D341Med (cell line): Measurements from ENCODE around the gene SLC26A6.

Experiments used
- DNase-seq: peaks from one replicate; pipeline ENCODE4 v3.0.0; 2012; ENCODE audit warnings: low spot score

SLC26A6 gene, protein sequence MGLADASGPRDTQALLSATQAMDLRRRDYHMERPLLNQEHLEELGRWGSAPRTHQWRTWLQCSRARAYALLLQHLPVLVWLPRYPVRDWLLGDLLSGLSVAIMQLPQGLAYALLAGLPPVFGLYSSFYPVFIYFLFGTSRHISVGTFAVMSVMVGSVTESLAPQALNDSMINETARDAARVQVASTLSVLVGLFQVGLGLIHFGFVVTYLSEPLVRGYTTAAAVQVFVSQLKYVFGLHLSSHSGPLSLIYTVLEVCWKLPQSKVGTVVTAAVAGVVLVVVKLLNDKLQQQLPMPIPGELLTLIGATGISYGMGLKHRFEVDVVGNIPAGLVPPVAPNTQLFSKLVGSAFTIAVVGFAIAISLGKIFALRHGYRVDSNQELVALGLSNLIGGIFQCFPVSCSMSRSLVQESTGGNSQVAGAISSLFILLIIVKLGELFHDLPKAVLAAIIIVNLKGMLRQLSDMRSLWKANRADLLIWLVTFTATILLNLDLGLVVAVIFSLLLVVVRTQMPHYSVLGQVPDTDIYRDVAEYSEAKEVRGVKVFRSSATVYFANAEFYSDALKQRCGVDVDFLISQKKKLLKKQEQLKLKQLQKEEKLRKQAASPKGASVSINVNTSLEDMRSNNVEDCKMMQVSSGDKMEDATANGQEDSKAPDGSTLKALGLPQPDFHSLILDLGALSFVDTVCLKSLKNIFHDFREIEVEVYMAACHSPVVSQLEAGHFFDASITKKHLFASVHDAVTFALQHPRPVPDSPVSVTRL

DNA sequence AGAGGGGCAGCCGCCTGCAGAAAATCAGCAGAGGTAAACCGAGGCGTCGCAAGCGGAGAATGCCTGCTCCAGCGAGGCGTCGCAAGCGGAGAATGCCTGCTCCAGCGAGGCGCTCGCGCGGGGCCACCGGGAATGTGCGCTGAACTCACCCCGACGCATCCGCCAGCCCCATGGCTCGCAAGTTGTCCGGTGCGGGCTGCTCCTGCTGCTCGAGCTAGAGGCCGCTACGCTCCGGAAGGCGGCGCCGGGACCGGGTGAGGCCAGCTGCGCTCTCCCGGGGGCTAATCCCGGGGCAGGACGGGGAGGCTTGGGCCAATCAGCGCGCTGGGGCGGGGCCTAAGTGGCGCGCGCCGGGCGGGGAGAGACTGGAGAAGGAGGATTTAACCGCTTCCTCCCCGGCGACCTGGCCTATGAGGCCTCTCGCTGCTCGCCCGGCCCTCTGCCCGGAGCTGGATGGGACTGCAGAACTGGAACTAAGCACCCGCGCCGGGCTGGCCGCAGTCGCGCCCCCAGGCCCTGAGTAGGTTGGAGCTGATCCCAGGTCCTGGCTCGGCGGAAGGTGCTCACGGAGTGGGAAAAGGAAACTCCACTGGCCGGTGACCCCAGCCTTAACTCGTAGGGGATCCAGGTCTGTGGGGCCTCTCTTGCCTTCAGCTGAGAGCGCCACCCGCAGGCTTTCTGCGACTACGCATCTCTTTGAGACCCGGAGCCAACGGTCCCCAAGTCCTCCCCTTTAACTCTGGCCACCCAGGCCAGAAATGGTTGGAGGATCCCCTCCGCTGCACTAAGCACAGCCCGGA, at the start of gene SLC26A6:
TSS of gene SLC26A6 (minus strand) at position 240 of the 800 bp plus-strand sequence. CDS start at position 172, 68 bp downstream.
- peak; percentile 100 for DNase-seq

DNA sequence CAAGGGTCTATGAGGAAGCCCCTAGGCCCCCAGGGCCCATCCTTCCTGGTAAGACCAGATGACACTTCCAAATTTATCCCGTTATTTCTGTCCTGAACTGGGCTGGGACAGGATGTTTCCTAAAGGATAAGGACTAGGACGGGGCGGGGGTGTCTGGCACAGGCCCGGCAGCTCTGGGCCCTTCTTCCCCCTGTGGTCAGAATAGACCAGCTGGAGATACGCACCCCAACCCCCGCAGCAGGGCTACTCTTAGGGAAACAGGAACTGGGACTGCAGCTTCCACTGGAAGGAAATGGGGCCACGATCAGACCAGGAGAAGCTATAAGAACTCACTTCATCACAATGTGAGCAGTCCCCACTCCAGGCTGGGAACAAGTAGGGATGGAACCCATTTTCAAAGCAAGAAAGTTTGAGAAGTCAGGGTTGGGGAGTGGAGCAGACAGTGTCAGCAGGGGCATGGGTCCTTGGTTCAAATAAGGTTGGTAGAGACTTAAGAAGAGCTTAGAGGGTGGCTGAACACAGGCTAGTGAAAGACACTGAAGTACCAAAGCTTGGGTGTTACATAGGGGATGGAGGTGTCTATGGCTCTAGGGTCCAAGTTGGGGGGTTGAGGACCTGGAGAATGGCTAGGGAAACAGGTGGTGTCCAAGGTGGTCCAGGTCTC, 49.4 kb upstream of the SLC26A6 start:
- DNase-seq = no peak

DNA sequence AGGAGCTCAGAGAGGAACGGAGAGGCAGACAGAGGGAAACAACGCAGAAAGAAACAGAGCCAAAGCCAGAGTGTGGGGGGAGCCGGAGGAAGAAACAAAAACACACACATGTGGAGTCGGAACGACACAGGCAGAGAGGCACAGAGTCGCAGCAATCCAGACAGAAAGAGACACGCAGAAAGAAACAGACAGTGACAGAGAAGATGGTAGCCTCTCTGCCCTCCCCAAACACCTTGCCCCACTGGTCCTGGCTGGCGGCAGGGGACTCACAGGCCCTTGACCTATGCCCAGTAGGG, 48.7 kb upstream of the SLC26A6 start:
- no peak for DNase-seq

DNA sequence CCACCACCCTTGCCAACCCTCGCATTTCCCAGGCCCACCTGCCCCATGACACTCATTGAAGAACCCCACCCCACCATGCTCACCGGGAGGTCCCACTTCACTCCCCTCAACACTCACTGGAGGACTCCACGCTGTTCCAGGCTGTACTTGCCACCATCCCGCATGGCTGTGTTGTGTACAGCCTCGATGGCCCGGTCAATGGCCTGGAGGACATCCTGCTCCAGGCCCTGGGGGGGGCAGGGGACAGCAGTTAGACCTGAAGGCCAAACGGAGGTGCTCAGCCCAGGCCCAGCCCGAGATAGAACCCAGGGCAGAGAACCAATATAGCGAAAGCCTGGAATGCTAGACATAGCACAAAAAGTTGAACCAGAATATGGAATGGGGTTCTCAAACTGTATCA, 47.5 kb upstream of the SLC26A6 start:
- no peak for DNase-seq

DNA sequence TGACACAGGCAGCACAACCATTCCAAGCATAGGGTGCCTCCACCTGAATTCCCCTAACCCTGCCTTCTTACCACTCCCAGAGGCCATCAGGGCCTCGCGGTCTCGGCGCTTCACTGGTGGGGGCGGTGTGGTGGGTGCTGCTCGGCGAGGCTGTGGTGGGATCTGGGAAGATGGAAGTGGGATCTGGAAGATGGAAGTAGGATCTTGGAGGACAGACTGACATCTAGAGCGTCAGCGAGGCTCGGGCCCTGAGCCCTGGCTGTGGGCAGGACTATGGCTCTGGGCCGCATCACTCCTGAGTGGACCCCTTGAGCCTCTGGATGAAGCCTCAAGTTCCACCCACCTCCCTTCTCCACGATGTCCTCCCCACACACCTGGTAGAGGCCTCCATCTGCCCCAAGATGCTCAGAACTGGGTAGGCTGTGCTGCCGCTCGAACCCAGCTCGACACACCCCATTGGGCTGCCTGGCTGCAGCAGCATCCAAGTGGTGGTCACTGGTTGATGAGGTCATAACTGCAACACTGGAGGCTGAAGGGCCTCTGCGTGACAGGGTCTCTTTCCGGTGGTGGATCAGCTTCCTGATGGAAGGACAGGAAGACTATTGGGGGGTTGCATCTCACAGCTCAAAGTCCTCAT, 46.8 kb upstream of the SLC26A6 start:
- no peak for DNase-seq

DNA sequence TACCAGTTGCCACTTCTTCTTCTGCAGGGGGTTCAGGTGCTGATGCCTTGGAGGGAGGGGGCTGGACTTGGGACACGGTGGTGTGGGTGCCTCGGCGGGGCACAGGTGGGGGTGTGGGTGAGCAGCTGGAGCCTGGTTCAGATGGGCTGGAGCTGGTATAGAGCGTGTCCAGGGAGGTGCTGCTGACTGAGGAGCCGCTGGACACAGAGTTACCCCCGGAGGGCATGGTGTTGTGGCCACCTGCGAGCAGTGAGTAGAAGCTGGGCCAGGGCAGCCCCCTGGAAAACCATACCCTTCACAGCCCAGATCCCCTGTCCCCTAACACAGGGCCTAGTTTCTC, 46.2 kb upstream of the SLC26A6 start:
- no peak for DNase-seq

DNA sequence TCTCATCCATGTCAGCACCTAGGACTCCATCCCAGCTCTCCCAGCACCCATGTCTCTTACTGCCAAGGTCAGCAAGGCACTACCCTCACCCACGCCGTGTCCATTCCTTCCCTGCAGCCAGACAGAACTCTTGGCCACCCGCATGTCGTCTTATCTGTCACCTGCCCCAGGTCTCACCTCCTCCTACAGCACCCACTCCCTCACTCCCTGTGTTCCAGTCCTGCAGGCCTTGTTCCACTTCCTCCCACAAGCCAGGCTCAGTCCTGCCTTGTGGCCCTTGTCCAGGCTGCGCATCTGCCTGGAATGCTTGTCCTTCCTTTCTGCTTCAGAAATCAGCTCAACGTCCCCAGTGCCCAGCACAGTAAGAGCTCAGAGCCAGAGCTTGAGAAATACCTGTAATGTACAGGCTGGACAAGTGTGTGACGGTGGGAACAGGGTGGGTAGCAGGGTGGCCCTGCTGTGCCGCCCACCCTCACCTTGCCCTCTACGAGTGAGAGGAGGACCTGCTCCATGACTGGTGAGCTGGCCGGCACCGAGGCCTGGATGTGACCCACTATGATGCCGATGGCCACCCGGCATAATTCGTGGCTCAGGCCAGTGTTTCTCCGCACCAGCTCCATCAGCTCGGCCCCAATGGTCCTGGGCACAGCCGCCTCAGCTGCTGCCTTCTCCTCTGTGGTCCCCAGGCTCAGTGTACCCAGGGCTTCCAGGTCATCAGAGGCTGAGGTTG, 45.7 kb upstream of the SLC26A6 start:
- DNase-seq = no peak

DNA sequence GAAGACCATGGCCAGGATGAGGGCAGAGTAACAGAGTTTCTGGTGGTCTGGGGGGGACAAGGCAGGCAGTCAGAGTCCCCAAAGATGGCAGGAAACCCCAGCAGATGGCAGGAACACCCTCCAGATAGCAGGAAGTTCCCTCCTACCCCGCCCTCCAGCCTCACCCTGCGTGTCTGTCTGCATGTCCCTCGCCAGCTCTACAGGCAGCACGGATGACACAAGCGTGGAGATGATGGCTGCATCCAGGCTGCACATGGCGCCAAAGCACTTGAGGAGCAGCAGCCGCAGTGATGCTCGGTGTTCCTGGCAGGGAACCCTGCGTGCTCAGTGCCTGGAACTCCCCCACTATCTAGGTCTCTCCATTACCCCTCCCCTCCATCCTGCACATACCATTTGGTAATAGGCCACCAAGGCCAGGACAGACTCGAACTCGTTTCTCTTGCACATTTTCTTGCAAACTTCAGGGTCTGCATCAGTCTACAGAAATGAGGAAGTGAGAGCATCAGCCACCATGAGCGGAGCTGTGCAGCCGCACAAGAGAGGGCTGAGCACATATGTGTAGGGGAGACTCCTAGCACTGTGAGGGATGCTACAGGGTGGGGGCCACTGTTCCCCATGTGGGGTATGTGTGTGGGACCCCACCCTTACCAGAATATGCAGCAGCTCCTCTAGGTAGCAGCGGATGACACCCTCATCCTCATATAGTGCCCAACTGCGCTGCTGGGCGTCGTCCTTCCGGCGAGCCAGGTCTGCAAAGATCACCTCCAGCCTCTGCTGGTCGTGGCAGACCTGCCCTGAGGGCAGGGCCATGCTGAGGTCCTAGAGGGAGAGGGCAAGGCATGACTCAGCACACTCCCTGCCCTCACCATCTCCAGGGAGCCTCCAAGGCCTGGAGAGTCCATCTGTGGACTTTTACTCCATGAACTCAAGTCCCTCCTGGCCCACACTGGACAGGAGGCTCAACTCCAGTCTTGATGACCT, 44.4 kb upstream of the SLC26A6 start:
- DNase-seq = no peak

DNA sequence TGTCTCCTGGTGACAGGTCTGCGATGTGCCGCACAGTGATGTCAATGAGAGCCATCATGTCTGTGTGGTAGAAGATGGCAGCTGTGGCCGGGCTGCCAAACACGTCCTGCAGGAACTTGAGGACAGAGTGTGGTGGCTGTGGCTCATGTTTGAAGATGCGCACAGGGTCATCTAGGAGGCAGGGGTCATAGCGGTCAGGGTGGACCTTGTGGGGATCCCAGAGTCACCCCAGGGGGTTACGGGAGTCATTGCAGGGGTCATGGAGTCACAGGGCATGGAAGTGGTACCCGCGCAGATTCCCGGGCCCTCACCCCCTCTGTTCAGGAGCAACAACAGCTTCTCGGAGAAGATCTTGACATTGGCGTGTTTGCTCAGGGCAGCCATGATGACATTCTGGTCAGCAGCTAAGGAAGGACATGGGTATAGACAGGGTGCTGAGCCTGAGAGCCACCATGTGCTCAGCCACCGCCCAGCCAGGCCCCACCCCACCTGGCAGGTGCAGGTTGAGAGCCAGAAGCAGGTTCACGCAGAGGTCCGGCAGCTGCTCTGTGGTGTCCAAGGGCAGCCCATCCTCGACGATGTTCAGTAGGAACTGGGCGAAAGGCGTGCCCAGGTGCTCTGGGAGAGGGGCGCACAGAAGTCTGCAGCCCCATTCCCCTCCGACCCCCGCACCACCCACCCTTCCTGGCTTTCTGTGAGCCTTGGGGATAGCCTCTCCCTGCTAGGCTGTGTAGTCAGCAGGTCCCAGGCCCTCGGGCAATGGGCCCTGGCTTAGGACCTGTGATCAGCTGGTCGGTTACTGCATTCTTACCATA, 43.5 kb upstream of the SLC26A6 start:
- no peak for DNase-seq

DNA sequence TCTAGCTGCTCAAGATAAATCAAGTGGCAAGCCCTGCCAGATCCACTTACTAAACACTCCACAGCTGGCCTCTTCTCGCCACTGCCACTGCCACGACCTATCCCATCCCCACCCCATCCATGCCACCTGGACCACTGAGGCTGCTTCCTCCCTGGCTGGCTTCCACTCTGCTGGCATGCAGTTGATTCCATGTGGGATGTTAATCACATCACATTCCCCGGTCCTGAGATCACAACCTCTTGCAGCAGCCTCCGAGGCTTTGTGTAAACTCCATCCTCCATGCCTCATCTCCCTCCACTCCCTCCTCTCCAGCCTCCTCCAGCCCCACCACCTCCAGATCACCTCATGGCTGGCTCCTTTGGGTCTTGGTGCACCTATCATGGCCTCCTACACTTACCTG, 42.8 kb upstream of the SLC26A6 start:
- no peak for DNase-seq

DNA sequence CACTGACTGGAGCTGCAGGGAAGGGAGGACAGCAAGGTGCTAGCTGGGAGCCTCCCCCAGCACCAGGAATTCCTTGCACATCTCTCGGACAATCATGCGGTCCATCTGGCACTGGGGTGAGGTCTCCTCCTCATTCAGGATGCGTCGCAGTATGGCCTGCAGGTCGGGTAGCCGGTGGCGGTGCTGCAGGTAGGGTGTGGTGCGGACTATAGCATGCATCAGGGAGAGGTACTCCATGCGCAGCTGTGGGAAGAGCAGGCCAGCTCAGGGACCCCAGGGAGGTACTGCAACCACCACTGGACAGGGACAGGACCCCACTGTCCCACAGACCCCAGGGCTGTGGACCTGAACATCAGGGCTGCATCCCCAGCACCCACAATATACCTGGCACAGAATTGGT, 39.2 kb upstream of the SLC26A6 start:
- no peak for DNase-seq

DNA sequence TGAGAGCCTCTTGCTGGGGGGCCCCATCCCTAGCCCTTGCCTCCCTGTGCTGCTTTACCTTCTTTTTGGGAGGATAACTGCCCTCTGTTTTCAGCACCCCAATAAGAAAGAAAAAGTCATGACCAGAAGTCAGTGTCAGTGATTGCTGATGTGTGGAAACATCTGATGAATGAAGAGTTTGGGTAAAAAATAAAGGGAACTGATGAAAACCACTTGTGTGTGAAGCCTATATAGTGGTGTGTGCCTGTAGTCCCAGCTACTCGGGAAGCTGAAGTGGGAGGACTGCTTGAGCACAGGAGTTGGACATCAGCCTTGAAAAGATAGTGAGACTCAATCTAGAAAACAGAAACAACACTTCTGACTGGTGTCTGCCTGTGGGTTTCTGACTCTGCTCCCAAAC, 37.3 kb upstream of the SLC26A6 start:
- no peak for DNase-seq

DNA sequence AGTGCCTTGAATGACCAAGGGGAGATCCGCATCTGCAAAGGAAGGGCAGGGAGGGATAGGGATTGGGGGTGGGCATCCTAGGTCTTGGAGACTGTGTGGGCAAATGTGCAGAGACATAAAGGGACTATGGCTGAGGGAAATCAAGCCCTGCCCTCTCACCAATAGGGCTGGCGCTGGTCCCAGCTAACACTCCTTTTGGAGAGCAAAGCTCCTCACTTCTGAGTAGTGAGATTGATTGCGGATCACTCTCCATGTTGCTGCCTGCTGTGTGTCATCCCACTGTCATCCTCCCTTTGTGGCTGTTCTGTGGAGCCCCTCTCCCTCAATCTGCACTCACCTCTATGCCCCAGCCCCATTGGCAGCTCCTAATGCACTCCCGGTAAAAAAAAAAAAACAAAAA, 29.7 kb upstream of the SLC26A6 start:
- no peak for DNase-seq

DNA sequence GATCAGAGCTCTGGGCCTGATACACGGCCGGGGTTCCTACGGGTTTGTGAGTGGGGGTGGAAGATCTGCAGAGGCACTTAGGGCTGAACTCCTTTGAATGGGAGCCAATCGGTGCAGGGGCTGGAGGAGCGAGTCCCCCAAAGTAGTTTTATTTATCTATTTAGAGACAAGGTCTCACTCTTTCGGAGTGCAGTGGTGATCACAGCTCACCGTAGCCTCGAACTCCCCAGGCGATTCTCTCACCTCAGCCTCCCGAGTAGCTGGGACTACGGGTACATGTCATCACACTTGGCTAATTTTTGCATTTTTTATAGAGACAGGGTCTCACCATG, 29.0 kb upstream of the SLC26A6 start:
- no peak for DNase-seq

DNA sequence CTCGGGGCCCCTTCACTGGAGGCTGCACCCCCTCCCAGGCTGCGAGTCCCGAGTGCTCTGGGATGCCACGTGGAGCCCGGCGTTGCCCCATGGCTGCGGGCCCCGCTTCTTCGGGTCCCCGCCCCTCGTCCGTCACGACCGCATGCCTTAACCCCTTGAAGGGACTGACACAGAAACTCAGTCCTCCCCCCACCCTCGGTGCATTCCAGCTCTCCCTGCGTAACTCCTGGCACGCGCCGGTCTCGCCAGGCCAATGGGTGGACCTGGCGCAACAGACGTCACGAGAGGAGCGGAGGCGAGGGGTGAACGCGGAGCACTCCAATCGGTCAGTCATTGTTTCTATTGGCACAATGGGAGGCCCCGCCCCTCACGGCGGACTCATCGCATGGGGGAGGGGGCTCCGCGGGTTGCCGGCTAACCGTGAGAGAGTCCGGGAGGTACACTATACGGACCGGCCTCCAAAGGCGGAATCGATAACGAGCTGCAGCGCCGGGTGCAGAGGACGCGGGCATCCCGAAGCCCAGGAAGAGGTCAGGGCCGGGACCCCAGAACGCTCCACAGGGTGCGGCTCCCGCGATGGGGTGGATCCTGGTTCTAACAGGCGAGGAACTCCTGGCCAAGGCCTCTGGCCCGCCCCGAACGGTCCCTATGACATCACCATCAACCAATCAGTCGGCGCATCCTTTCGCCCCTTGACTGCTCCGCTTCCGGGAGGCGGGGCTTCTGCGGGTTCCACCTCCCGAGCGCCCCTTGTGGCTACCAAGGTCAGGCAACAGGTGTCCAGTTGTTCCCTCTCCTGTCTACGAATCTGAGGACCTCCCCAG, 28.4 kb upstream of the SLC26A6 start:
- peak; percentile 99 for DNase-seq

DNA sequence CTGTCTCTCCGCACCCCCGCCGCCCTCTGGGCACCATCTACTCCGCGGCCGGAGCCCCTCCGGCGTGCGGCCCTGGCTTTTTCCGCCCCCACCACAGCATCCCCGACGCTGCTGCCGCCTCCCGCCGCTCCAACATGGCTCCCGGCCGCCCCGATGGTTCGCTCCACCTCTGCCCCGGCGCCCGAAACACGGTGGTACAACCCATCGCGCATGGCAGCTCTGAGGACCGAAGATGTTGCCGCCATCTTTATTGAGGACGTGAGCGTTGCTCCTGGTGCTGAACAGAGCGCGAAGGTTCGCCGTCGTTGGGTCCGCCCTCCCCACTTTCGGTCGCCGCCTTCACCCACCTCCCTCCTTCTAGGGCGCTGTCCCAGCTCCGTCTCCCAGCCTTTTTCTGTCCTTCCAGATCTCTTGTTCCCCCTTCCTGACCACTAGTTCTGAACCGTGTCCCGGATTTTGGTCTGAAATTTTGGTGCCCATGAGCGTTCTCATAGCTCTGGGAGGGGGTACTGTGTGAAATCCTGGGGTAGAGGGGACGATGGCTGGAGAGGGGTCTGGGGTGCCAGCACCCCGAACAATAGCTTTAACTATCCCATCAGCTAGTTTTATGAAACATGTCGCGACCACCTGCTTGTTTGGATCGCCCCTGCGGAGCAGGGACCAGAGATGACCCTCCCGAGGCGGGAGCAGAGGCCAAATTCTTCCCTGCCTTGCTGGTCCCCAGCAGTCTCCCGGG, 27.7 kb upstream of the SLC26A6 start, which contains the start of gene CELSR3:
TSS of gene CELSR3 (minus strand) at position 134 of the 736 bp plus-strand sequence. CDS start 252 bp downstream, outside the sequence.
- DNase-seq = peak; percentile 73

DNA sequence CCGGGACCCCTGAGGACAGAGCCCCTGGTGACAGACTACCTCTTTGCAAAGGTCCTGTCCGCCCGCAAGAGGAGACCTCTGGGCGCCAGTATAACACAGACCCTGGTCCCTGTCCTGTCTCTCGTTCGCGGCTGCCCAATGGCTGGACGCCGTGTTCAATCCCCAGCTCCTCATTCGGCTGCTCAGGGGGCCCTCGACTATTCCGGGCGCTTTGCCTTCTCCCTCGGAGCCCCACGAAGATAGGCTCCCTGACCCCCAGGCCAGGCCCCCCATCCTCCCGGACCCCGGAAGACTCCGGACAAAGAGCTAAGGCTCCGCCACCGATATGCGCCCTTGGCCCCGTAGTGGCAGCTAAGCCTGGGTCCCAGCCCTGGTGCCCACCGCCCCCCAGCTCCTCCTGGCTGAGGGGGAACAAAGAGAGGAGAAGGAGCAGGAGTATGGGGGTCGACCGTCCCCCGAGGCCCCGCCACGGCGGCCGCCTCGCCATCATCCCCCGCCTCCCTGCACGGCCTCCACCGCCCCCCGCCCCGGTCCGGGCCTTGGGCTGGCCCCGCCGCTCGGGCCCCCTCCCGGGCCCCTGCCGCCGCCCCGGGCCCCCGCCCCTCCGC, 27.0 kb upstream of the SLC26A6 start:
- no peak for DNase-seq
